ENCODE measurements around the gene PTCD2.

PTCD2 gene

GRCh38 chr5:72347801-72348308 lies 27.7 kb downstream of the PTCD2 start:
- peak; percentile 88 for DNase-seq (ENCODE audit: low read depth)
- no peak overlapping the region for H3K4me3 ChIP-seq (ENCODE audit: low read length)
- no peak for TF ChIP-seq CTCF (conservative IDR thresholded peaks at IDR 0.05; ENCODE audit: low read length)

GRCh38 chr5:72351376-72351775 lies 31.2 kb downstream of the PTCD2 start:
- TF ChIP-seq CTCF (conservative IDR thresholded peaks at IDR 0.05; ENCODE audit: low read length), result no peak
- no peak overlapping the region for H3K4me3 ChIP-seq (ENCODE audit: low read length)
- no peak for DNase-seq (ENCODE audit: low read depth)

- no peak for TF ChIP-seq CTCF (conservative IDR thresholded peaks at IDR 0.05; ENCODE audit: low read length)
- no peak for DNase-seq (ENCODE audit: low read depth)
- no peak overlapping the region for H3K4me3 ChIP-seq (ENCODE audit: low read length)
Measured at GRCh38 chr5:72352616-72353015, 32.4 kb downstream of the PTCD2 start.

GRCh38 chr5:72353046-72353445 lies 32.9 kb downstream of the PTCD2 start:
- DNase-seq (ENCODE audit: low read depth), result peak; percentile 43
- no peak for TF ChIP-seq CTCF (conservative IDR thresholded peaks at IDR 0.05; ENCODE audit: low read length)
- H3K4me3 ChIP-seq (ENCODE audit: low read length), result no peak overlapping the region

- peak; percentile 58 for TF ChIP-seq CTCF (conservative IDR thresholded peaks at IDR 0.05; ENCODE audit: low read length)
- DNase-seq (ENCODE audit: low read depth), result peak; percentile 43
- H3K4me3 ChIP-seq (ENCODE audit: low read length), result no peak overlapping the region
Measured at GRCh38 chr5:72355706-72356299, 35.6 kb downstream of the PTCD2 start.

- no peak for TF ChIP-seq CTCF (conservative IDR thresholded peaks at IDR 0.05; ENCODE audit: low read length)
- no peak for DNase-seq (ENCODE audit: low read depth)
- no peak overlapping the region for H3K4me3 ChIP-seq (ENCODE audit: low read length)
Measured at GRCh38 chr5:72356361-72356760, 36.2 kb downstream of the PTCD2 start.

GRCh38 chr5:72358925-72359324 lies 38.8 kb downstream of the PTCD2 start:
- no peak for DNase-seq (ENCODE audit: low read depth)
- no peak overlapping the region for H3K4me3 ChIP-seq (ENCODE audit: low read length)
- TF ChIP-seq CTCF (conservative IDR thresholded peaks at IDR 0.05; ENCODE audit: low read length), result no peak

Data from AG10803 (cell line).